OCI-LY7 (cell line): ENCODE data around the gene EPB41.

Source experiments
- CTCF ChIP-seq: fragments of 200-600 bp; sonication (generic); conservative IDR thresholded peaks from 2 replicates; pipeline ENCODE4 v1.5.1; 2014; ENCODE audit warnings: mild to moderate bottlenecking, antibody characterized with exemption, low read length, moderate library complexity, mixed read lengths
- EZH2phosphoT487 ChIP-seq: fragments of 200-600 bp; sonication (generic); IDR thresholded peaks from 2 replicates; pipeline ENCODE4 v1.6.1; 2018; ENCODE audit warnings: low read depth, borderline replicate concordance, mild to moderate bottlenecking, mixed run types, antibody characterized with exemption, low read length, moderate library complexity, mixed read lengths

GRCh38 chr1:29124366-29125236 lies 210.2 kb downstream of the EPB41 start:
- TF ChIP-seq CTCF (no peak), EZH2phosphoT487 (no peak)
